HG03196 (cell line): ENCODE results near the gene WDHD1.
"Not testable (repeated sequence)": the region's sequence is repeated elsewhere in the genome, so short reads cannot be mapped to it uniquely, and the experiment has no call there.

Experiments used
- ATAC-seq: cut with Tn5 transposase; IDR thresholded peaks from one replicate; pipeline ENCODE4 v1.9.1; 2021; ENCODE audit not compliant: unreplicated experiment

WDHD1 gene

DNA sequence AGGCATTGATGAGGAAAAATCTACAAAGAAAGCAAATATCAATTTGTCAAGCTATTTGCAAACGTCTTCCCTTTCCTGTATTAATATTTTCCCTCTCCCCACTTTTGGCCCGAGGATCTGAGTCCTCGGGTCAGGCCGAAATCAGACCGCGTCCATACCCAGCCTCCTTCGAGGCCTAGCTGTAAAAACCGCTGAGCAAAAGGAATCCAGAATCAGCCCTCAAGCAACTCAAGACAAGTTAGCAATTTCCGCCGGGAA lies 24.2 kb upstream of the WDHD1 start:
- ATAC-seq: no peak

DNA sequence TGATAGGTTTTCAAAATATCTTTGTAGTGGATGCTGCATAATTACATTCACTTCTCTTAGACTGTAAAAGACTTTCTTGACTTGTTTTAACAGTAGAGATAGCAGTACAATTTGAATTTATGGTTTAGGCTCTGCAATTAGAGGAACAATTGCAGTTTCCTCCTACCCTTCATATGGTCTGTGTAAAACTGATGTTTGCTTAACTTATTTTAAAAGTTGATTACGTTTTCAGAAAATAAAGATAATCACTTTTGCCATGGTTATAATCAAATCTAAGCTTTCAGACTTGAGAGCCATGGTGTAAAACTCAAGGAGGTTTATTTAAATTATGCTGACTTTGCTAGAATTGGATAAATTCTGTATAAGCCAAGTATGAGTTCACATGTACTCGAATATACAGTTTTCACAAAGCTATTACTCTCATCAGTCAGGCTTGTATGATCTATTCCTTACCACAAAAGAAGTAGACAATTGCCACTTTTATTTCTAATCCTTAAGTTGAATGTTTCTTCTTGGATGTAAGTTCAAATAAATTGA lies 22.1 kb upstream of the WDHD1 start:
- ATAC-seq: no peak

DNA sequence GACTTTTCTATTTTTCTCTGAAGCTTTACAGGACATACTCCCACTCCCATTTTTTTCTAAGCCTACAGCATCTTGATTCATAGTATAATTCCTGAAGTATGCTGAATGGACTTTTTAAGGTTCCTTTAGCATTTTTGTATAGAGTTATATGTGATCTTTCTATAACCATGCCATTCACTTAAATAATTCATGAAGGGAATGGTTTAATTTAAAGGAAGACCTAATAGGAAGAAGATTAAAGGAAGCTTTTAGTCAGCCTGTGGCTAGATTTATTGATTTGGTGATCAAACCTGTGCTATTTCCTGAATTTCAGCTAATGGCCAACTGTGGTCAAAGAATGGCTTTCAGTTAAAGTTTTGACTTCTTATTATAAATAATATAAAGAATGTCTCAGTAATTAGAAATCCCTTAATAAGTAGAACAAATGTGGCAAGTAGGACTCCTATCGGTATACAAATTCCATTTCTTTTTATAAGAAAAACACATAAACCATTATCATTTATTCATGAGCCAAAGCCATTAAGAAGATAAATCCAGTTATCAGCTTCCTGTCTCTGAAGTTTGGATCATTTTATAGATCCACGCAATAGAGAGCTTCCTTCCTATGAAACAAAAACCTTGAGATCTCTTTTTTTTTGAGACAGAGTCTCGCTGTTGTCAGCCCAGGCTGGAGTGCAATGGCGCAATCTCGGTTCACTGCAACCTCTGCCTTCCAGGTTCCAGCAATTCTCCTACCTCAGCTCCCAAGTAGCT lies 20.6 kb upstream of the WDHD1 start:
- no peak for ATAC-seq

DNA sequence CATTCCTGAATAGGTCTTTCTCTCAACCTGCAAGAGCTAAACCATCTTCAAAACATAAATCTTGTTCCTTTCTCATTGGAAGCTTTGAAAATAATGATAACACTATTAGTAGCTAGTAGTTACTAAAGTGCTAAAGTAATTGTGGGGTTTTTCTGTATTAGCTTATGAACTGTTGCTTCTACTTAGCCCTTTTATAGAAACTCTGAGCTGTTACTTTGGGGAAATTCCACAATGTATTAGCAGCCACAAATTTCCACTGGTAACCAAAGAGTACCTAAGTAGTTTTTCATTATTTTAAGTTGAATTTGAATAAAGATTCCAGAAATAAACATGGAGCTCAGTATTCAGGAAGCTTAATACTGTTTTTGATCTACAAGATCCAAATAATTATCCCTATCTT lies 18.2 kb upstream of the WDHD1 start:
- no peak for ATAC-seq

DNA sequence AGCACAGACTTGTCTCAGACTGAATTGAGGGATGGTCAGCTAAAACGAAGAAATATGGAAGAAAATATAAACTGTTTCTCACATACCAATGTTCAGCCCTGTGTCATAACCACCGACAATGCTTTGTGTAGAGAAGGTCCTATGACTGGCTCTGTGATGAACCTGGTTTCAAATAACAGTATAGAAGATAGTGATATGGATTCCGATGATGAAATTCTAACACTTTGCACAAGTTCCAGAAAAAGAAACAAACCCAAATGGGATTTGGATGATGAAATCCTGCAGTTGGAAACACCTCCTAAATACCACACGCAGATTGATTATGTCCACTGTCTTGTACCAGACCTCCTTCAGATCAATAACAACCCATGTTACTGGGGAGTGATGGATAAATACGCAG lies 16.6 kb upstream of the WDHD1 start:
- no peak for ATAC-seq

DNA sequence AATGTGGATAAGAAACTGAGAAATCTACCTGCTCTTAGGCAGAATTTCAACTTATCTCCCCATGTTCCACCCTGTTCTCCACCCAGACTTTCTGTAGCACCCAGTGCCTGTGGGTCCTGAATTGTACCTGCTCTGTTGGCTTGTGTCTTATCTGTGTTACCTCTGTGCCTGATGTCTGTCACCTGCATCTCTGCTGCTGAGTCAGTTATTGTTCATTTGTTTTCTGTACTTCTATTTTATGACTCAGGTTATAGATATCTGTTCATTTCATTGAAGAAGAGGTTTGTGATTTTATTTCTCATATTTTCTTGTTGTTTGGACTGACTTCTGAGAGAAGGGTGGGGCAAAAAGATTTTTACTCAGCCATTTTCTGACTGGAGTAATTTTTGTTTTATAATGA lies 11.8 kb upstream of the WDHD1 start:
- ATAC-seq: no peak

DNA sequence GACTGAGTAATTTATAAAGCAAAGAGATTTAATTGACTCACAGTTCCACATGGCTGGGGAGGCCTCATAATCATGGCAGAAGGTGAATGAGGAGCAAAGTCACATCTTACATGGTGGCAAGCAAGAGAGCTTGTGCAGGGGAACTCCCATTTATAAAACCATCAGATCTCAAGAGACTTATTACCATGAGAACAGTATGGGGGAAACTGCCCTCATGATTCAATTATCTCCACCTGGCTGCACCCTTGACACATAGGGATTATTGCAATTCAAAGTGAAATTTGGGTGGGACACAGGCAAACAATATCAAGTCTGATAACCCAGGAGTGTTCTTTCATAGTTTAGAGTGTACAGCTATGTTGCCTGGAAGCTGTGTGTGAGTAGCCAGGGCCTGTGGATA lies 11.1 kb upstream of the WDHD1 start:
- ATAC-seq: not testable (repeated sequence)

DNA sequence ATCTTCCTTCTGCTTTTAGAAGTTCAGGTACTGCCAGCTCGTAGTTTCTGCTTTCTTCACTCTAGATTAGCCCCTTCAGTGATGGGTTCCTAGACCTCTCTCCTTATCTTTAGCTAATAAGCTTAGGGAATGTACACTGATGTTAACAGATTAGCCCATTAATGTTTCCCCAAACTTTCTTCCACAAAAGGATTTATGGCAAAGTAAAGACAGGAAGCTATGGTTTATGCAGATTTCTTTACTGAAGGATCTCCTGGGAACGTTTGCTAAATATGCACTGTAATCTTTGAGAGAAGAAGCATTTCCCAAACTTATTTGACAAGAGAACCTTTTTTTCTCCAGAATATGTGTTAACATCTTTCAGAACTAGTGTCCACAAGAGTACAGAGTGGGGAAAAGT lies 4.3 kb upstream of the WDHD1 start:
- no peak for ATAC-seq

DNA sequence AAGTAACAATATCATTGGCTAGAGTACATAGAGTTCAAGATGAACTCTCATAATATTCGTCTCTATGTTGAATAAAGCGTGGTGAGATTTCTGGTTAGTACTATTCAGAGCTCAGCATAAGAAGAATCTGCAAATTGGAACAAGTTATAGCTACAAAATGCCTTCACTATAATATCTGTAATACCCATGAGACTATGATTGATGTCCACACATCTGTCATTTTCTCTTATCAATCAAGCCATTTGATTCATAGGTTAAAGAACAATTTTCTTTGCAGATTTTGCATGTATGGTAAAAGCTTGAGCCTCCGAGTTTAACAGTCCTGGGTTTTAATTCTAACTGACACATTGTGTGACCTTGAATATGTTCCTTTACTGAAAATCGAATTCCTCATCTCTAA lies 1.6 kb upstream of the WDHD1 start:
- ATAC-seq: no peak

DNA sequence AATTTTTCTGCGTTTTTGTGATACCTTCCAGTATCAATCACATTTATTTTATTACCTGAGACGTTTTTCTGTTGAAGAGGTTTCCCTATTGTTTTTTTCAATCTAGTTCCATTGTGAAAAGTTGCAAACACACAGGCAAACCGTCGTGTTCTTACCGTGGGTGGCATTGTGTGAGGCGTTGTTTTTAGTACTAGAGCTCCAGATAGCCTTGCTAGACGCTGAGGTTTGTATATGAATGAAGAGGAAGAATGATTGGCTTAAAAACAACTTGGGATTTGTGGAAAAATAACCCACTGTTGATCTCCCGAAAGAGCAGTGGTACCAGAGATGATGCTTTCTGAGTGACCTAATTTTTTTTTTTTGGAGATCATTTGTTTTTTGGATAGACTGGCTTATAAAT lies 1.2 kb upstream of the WDHD1 start:
- ATAC-seq: no peak

DNA sequence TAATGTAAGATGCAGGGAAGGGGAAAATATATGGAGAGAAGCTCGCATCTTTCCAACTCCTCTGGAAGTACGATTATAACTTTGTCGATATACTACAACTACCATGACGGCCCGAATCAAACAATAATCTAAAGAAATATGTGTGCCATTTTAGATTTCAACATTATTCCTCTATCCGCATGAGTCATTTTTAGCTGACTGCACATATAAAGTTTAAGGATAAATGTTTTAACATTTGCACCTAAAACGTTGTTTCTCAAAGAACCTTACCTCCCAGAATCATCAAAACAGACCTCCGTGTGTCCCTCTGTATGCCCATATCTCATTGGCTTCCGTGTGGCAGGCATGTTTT lies 482 bp downstream of the WDHD1 start:
- peak; percentile 1 for ATAC-seq

DNA sequence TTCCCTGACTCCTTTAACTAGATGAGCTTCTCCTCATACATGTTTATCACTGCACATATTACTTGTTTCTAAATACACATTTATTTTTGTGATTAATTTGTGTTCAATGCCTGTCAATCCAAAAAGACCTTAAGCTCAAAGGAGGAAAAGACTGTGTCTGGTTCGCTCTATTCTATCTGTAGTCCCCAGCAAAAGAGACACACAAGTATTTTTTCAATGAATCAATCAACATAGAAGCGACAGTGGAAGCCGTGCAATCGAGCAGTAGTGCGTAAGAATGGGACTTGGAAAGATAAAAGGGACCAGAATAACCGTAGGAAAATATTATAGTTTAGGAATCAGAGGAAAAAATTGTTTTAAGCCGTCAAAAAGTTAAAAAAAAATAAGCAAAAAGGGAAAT lies 951 bp downstream of the WDHD1 start:
- ATAC-seq: no peak

DNA sequence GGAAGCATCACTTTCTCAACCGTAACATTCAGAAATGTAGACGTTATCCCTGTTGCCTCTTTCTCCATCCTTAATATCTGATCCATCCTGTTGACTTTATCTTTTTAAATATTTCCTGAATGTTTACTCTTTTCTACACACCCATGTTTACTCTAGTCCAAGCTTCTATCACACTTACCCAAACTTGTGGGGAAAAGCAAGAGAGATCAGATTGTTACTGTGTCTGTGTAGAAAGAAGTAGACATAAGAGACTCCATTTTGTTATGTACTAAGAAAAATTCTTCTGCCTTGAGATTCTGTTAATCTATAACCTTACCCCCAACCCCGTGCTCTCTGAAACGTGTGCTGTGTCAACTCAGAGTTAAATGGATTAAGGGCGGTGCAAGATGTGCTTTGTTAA lies 2.5 kb downstream of the WDHD1 start:
- ATAC-seq: not testable (repeated sequence)

DNA sequence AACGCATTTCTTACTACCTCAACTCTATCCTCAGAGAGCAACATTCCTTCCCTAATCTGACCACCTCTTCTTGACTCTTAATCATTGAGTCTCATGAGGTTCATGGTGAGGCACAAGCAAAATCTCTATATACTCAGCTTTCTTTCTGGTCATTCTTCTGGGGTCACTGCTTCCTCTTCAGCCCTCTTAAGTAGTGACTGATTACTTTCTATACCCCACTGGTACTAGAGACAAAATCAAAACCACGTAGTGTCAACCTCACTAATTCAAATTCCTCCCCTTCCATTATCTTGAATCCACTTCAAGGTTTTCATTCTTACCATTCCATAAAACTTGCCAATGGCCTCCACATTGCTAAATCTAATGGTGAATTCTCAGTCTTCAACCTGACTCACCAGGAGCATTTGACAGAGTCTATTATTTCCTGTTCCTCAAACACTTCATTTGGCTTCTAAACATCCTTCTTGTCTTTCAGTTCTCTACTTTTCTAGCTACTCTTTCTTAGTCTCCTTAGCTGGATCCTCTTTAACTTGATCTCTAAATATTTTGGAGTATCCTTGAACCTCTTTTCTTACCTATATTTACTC lies 6.8 kb downstream of the WDHD1 start:
- no peak for ATAC-seq

DNA sequence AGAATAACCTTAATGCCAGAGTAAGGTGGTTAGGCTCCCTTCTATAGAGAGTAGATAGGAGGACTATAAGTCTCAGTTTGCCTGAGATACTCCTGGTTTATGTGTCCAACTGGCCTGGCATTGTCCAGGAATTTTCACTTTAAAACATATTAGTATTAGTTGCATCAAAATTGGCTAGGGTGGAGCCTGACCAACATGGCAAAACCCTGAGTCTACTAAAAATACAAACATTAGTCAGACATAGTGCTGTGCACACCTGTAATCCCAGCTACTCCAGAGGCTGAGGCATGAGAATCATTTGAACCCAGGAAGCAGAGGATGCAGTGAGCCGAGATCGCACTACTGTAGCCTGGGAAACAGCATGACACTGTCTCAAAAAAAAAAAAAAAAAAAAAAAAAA lies 11.9 kb downstream of the WDHD1 start:
- no peak for ATAC-seq

DNA sequence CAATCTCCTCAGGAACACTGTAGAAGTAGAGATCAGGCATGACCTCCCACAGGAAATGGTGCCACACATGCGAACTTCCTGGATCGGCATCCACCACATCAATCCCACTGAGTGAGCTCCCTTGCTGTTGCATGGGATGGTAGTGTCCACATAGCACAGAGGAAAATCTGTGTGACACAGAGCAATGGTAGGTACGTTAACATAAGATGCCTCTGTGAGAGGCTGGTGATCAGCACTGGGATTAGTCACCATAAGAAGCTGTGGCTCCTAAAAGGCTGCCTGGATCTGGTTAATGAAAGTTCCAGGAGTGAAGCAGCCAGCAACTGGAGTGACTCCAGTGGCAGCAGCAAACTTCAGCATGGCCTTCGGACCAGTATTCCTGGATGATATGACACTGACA lies 21.8 kb downstream of the WDHD1 start:
- no peak for ATAC-seq

DNA sequence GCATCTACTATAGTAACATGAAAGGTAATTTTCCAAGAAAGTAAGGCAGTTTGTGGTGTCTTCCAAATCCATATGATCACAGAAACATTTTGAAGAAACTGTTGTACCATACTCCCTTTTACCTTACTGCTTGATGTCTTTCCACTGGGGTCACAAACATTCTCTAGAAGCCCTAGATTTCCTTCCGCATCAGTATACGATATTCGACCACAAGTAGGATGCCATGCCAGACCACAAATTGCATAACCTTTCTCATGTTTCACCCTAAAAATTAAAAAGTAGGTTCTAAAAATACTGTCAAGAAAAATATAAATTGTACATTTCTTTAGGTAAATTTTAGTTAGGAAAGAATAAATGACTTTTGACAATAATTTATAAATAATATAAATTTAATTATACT lies 26.5 kb downstream of the WDHD1 start:
- no peak for ATAC-seq

DNA sequence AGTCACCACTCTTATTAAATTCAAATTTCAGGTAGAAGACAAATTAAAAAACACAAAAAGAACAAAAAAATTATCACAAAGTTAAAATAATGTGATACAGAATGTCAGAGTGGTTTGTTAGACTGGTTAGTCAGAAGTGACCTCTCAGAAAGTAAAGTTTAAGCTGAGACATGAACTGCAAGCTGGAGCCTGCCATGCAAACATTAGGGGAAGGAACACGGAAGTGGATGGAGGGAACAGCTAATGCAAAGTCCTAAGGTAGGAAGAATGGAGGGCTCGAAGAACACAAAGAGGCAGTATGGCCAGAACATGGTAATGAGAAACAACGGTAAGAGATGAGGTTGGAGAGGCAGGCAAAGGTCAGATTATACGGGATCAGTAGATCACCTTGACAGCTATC lies 41.7 kb downstream of the WDHD1 start:
- ATAC-seq: no peak

DNA sequence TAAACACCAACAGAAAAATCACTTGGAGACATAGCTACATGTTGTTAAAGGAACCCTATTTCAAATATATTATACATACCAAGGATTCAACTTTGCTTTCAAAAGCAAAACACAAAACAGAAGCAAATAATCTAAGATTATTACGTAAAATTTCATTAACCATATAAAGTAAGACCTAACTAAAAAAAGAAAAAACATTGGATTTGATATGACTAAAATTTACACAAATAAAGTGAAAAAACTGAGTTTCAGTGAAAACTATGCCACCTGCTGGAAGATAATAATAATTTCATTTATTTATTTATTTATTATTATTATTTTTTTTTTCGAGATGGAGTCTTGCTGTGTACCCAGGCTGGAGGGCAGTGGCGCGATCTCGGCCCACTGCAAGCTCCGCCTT lies 45.2 kb downstream of the WDHD1 start:
- ATAC-seq: no peak

DNA sequence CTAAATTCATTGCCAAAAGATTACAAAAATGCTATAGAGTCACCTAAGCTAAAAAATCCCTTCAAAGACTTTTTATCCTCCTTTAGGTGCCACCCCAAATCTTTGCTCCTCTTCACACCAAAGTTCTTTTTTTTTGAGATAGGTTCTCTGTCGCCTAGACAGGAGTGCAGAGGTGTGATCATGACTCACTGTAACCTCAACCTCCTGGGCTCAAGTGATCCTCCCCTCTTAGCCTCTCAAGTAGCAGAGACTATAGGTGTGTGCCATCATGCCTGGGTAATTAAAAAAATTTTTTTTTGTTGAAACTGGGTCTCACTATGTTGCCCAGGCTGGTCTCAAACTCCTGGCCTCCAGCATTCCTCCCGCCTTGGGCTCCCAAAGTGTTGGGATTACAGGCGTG lies 47.9 kb downstream of the WDHD1 start:
- ATAC-seq: no peak

DNA sequence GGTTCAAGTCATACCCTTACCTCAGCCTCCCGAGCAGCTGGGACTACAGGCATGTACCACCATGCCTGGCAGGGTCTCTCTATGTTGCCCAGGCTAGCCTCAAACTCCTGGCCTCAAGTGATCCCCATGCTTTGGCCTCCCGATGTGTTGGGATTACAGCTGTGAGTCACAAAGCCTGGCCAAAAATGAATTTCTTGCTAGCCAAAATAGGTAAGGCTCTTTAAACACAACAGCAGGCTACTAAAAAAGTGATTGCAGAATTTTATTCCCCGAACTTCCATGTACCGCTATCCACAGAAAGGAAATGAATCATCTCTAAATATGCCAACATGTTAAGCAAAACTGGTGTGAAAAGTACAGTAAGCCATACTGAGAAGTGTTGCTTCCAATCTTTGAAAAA lies 50.6 kb downstream of the WDHD1 start:
- no peak for ATAC-seq

DNA sequence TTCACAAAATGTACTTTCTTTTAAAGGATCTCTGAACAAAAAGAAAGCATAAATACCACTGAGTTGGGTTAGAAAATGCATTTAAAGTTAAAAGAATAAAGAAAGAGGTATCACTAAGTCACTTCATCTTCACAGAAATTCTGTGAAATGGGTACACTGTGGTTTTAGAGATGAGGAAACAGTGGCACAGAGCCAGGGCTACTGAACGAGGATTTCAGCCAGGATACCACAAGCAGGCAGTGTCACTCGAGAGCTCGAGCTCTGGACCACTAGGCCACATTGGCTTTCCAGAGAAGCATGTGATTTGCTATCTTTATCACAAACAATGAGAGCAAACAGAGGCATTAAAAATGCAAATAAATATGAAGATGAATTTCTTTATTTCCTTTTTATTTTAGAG lies 51.0 kb downstream of the WDHD1 start:
- no peak for ATAC-seq

DNA sequence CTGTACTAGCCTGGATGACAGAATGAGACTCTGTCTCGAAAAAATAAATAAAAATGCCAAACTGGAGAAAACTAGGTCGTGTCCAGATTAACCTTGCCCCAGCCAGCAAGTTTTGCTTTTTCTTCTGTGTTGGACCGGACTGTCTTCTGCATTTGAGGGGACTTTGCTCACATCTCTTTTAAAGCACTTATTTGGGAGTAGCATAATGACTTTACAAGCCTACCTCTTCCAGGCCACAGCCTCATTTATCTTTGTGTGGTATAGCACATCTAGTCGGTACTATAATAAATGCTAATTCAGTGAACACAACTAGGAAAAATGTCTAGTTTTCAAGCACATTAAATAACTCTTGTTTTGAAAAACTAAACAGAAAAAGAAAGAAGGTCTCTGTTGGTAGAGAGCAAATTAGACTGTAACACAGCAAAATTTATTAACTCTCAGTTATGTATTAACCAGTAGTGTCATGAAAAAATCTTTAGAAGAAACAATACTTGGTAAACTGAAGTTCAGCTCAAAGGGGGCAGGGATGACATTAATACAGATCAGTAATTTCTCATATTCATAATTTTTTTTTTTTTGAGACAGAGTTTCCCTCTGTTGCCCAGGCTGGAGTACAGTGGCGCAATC lies 52.0 kb downstream of the WDHD1 start:
- no peak for ATAC-seq
